Putamen (tissue), 1 donor: Measurements from ENCODE around the gene GPR132.
"Not testable (repeated sequence)": the region's sequence is repeated elsewhere in the genome, so short reads cannot be mapped to it uniquely, and the experiment has no call there.

Source experiments
- DNase-seq: peaks from one replicate; pipeline ENCODE4 v3.0.0-alpha.2; 2016; ENCODE audit warnings: low spot score

Gene GPR132, protein sequence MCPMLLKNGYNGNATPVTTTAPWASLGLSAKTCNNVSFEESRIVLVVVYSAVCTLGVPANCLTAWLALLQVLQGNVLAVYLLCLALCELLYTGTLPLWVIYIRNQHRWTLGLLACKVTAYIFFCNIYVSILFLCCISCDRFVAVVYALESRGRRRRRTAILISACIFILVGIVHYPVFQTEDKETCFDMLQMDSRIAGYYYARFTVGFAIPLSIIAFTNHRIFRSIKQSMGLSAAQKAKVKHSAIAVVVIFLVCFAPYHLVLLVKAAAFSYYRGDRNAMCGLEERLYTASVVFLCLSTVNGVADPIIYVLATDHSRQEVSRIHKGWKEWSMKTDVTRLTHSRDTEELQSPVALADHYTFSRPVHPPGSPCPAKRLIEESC

GRCh38 chr14:105065280-105066228, at the start of gene GPR132:
Gene GPR132, minus strand, starts transcription at chr14:105065430. Its CDS starts 10,010 bp downstream, at chr14:105055420.
- DNase-seq = no peak

GRCh38 chr14:105109243-105109642, 44.0 kb upstream of the GPR132 start:
- DNase-seq = not testable (repeated sequence)

DNA sequence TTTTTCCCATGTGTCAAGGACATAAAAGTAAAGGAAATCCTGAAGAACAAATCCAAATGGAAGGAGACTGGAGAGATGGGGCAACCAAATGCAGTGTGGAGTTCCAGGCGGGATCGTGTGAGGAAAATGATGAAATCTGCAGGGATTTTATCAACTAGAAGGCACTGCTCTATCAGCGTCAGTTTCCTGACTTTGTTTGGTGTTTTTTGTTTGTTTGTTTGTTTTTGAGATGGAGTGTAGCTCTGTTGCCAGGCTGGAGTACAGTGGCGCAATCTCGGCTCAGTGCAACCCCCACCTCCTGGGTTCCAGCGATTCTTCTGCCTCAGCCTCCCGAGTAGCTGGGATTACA, 43.3 kb upstream of the GPR132 start:
- DNase-seq = no peak

- DNase-seq = no peak
These were observed 42.7 kb upstream of the GPR132 start for GRCh38 chr14:105107781-105108515.

GRCh38 chr14:105107351-105107750, 42.1 kb upstream of the GPR132 start:
- DNase-seq = no peak

- no peak for DNase-seq
These were observed 39.9 kb upstream of the GPR132 start for GRCh38 chr14:105105158-105105557.

DNA sequence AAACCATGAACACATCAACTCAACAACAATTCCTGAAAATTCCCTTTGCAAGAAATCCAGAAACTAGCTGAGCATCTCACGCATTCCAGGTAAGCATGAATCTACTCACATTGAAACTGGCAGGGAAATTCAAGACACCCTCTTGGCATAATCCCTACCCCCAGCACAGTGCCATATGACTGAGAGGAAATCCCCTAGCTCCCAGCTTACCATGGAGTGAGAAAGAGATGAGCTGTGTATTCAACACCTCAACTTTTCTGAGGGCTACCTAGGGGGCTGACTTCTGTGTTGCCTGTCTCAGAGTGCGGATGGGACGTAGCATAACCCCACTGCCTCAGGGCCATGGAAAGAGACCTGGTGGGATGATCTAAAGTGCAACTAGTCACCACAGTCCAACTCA, 37.7 kb upstream of the GPR132 start:
- DNase-seq = no peak

DNA sequence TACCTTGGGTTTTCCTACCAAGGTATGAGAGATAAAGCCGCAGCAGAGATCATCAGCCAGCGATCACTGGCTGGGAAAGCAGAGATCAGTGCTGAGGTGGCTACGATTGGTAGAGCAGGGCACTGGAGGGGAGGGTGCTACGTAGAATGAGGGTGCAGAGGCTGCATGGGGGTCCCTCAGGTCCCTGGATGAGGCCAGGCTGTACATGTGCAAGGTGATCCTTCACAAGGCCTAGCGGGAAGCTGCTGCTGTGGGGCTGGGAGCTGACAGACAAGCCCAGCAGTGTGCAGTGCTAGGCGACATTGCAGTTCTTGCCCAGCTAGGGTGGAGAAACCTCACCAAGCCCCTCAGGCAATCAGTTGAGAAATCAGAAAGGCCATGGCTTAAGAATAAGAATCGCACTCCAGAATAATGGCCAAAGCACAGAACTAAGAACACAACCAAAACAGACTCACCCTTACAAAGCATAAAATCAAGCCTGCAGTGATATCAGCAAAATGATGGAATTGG, 37.2 kb upstream of the GPR132 start:
- DNase-seq = no peak

GRCh38 chr14:105100910-105101309, 35.7 kb upstream of the GPR132 start:
- no peak for DNase-seq

DNA sequence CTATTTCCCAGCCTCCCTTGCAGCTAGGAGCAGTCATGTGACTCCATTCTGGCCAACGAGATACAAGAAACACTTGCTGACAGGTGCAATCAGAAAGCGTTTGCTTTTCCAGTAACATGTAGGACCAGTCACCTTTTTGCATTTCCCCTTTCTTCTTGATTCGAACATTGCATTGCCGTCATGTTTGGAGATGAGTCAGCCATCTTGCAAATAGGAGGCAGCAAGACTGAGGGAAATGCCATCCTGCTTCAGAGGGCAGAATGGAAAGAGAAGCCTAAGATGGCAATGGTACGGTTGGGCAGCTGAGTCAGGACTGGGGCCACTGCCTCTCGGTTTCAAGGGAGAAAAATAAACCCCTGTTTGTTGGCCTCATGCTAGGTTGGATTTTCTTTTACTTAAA, 34.5 kb upstream of the GPR132 start:
- DNase-seq = no peak

GRCh38 chr14:105098316-105098715, 33.1 kb upstream of the GPR132 start:
- DNase-seq = no peak

DNA sequence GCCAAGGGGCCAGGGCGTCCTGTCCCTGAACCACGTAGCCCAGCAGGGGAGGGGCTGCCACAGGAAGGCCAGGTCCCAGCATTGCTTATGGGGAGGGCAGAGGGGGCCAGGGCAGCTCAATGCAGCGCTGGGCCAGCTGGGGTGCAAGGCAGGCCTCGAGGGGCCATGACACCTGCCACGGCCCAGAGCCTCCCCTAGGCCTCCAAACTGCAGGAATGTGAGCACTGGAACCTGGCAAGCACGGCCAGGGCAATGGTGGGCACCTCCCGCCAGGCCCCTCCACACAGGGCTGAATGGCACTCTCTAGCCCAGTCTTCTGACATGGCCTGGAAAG, 32.5 kb upstream of the GPR132 start:
- DNase-seq = no peak

DNA sequence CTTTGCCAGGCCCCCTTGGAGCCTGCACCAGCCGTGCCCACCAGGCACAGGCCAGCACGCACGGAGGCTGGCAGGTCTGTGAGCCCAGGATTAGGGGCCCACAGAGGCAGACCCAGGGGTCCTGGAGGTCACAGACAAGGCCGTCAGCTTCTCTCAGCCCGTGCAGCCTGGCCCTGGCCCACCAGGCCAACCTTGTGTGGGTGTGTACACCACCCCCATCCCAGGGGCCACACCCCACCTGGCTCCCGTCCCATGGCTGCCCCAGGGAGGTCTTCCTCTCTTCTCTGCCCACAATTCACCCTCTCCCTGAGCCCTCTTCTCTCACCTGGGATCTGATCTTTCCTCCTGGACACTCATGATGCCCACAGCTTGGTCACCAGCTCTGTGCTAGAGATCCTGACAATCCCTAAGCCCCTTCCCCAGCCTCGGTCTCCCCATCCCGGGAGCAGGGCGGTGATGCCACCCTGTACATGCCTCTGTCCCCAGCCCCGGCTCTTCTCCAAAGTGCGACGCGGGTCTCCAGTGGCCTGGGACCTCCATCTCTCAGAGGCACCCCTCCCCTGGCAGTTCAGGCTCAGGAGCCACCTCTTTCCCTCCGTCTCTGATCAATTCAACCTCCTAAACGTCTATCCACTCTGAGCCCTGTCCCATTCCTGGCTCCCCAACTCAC, 31.1 kb upstream of the GPR132 start:
- no peak for DNase-seq

GRCh38 chr14:105095236-105095805, 30.1 kb upstream of the GPR132 start:
- DNase-seq = no peak

GRCh38 chr14:105094193-105094907, 29.1 kb upstream of the GPR132 start:
- no peak for DNase-seq

GRCh38 chr14:105093431-105094192, 28.4 kb upstream of the GPR132 start:
- no peak for DNase-seq

GRCh38 chr14:105093038-105093430, 27.8 kb upstream of the GPR132 start:
- no peak for DNase-seq

GRCh38 chr14:105092171-105093037, 27.2 kb upstream of the GPR132 start:
- DNase-seq = no peak
